RWPE1 (cell line): ENCODE data around the gene DMRTA2.

Experiments used
- CTCF ChIA-PET: fragments of 350-600 bp; sonication (Branson Sonifier 250); formaldehyde crosslinking; extraction: SDS; loops from one replicate; lab custom pipeline; 2021; lab: Yijun Ruan, JAX
- POLR2A ChIA-PET: fragments of 400-600 bp; formaldehyde crosslinking; extraction: SDS; loops from one replicate; lab custom pipeline; 2020; ENCODE audit warnings: antibody characterized with exemption; ENCODE audit not compliant: low non-redundant PET; lab: Yijun Ruan, JAX
- DNase-seq: peaks from one replicate; pipeline ENCODE4 v3.0.0; 2012; ENCODE audit warnings: low spot score
- H3K27ac ChIP-seq: fragments of 450-650 bp; 2 replicates; pipeline ENCODE4 v1.5.1; 2017
- TF ChIP-seq, protein P1 (sequence below): fragments of 450-650 bp; conservative IDR thresholded peaks from 2 replicates; pipeline ENCODE4 v1.5.1; 2017; ENCODE audit warnings: low read depth, mild to moderate bottlenecking

The DMRTA2 gene

DNA sequence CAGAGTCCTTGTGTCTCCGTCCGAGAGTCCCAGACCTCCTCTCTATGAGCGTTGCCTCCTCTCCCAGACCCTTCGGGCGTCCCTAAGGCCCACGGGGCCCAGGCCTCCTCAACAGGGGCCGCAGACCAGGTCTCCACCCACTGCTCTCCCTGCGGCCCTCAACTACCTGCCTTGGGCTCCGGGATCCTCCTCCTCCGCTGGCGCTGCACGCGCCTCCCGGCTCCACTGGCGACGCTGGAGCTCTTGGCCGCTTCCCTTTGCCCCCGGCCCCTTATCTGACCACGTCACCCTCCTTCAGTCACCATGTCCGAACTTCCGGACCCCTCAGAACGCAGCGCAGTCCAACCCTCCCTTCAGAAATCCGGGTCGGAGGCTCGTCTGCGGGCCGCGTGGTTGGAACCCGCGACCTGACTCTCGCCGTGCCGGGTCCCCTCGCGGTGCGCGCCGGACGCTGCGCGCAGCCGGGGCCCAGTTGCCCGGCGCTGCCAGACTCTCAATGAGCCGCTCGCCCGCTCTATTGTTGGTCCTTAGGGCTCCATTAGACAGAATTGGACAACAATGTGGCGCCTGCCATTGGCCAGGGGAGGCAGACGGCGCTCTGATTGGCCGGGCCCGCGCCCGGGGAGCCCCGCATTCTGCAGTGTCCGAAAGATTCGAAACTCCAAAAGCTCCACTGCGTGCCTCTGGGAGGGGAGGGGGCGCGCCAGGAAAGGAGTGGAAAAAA, at the start of gene DMRTA2:
TSS of gene DMRTA2 (minus strand) at position 498 of the 724 bp plus-strand sequence. CDS start 1,907 bp downstream, outside the sequence.
- H3K27ac ChIP-seq: no peak within 1 kb of the TSS
- no peak for DNase-seq
- ChIA-PET POLR2A (no interaction called here), CTCF (no interaction called here)
- TF ChIP-seq, protein P1, sequence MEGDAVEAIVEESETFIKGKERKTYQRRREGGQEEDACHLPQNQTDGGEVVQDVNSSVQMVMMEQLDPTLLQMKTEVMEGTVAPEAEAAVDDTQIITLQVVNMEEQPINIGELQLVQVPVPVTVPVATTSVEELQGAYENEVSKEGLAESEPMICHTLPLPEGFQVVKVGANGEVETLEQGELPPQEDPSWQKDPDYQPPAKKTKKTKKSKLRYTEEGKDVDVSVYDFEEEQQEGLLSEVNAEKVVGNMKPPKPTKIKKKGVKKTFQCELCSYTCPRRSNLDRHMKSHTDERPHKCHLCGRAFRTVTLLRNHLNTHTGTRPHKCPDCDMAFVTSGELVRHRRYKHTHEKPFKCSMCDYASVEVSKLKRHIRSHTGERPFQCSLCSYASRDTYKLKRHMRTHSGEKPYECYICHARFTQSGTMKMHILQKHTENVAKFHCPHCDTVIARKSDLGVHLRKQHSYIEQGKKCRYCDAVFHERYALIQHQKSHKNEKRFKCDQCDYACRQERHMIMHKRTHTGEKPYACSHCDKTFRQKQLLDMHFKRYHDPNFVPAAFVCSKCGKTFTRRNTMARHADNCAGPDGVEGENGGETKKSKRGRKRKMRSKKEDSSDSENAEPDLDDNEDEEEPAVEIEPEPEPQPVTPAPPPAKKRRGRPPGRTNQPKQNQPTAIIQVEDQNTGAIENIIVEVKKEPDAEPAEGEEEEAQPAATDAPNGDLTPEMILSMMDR: no peak

DNA sequence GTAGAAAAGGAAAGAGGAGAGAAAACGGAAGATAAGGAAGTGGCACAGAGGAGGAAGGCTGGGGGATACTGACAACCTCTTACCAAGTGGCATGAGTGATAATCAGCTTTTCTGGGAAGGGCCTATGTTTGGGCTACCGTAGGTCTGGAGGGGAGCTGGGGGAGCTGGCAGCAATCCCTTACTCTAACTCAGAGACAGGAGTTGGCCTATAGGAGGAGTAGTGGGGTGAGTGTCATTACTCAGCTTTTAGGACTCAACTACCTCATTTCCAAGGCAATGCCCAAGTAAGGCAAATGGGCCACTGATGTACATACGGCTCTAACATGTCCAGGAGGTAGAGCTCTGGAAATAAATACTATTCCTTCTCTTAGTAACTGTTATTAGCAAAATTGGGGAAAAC, 48.7 kb upstream of the DMRTA2 start:
- ChIA-PET POLR2A (no interaction called here), CTCF (interaction anchor here (0.6 to 0.7 kb wide), 2 partner anchors 9 to 11 kb away, joined by 3 read pairs; no protein-coding TSS in a partner anchor)
- no peak overlapping the region for H3K27ac ChIP-seq
- TF ChIP-seq, protein P1: no peak
- no peak for DNase-seq

DNA sequence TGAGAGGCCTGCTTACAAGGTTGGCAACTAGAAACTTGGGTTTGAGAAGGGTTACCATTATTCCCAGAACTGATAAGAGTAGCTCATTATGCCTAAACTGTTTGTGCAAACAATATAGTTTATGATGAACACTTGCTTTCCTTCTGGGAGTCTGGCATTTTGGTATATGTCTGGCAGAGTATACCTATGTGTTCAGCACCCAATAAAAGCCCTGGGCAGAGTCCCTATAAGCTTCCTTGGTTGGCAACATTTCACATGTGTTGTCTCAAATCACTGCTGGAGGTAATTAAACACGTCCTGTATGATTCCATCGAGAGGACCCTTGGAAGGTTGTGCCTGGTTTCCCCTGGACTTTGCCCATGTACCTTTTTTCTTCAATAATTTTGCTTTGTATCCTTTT, 39.7 kb upstream of the DMRTA2 start:
- POLR2A ChIA-PET: no interaction called here
- H3K27ac ChIP-seq: no peak overlapping the region
- CTCF ChIA-PET: no interaction called here
- TF ChIP-seq, protein P1: no peak
- no peak for DNase-seq

DNA sequence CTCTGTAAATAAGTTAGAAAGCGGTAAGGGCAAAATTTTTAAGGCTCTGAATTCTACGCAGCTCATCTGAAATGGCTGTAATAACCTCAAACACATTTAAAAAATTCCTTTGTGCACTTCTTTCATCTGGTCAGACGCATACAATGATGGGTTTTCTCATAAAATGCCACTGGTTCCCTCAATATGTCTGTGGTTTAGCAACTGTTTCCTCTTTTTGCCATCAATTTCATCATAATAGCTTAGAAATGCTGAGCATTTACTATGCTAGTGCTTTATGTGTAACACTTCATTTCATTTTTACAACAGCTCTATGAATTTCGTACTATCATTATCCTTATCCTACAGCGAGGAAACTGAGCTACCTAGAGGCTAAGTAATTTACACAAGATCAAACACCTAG, 35.3 kb upstream of the DMRTA2 start:
- CTCF ChIA-PET: no interaction called here
- no peak for DNase-seq
- H3K27ac ChIP-seq: no peak overlapping the region
- TF ChIP-seq, protein P1: no peak
- POLR2A ChIA-PET: no interaction called here

DNA sequence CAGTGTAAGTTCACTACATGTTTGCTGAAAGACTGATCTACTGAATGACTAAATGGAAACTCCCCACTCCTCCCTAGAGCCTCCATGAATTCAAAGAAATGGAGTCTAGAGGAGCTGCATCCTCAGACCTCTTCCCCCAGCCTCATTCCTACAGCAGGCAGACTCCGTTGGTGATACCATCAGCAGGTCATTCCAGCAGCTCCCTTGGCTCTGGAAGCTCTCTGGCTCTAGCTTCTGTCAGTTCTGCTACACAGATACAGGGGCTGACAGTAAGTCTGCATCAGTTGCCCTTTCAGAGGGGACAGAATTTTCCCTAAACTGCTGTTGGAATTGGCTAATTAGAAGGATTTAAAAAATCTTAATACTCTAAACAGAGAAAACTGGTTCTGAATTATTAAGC, 31.7 kb upstream of the DMRTA2 start:
- no peak for DNase-seq
- ChIA-PET POLR2A (no interaction called here), CTCF (interaction anchor here (0.7 kb wide), 1 partner anchor 917 kb away, joined by 3 read pairs; no protein-coding TSS in a partner anchor)
- no peak overlapping the region for H3K27ac ChIP-seq
- TF ChIP-seq, protein P1: no peak

DNA sequence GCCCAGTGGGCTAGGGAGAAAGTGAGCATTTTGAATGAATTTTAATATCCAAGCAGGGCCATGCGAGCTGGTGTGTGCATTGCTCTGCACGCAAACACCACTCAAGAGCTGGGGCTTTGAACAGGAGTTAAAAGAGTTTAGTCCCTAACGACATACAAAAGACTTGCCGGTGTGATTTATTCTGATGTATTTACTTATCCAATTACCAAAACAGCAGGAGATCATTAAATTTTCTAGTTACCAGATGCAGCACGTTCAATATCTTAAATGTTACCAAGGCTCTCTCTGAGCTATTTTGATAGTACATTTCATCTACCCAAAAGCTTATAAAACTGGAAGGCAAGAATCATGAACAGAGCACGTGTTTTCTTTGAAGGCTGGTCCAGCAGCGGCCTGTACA, 30.0 kb upstream of the DMRTA2 start:
- POLR2A ChIA-PET: no interaction called here
- CTCF ChIA-PET: interaction anchor here (0.6 kb wide), 1 partner anchor 265 kb away, joined by 3 read pairs; no protein-coding TSS in a partner anchor
- H3K27ac ChIP-seq: no peak overlapping the region
- DNase-seq: no peak
- TF ChIP-seq, protein P1: no peak
